ENCODE results near the gene C12orf56. TPM values are rescaled to one million over a fixed set of nuclear protein-coding genes. Genes with fewer than 3 reads are reported as not detected.

Gene C12orf56
- total RNA-seq, 1 experiment from 2014 or later = not detected

DNA sequence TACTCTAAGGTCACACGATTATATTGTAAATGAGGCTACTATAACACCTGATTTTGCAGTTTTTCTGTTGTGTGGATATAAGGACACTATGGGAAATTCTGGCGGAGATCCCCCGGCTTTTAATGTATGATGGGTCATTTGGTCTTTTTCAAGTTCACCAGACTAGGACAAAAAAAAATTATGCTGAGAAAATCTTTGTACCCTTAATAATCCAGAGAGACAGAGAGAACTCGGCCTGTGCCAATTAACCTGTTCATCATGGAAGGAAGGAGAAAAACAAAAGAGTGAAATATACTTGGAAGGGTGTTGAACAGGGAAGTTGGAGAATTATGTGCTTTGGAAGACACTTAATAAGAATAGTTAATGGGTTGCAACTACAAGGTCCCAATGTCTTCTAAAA lies 106.3 kb downstream of the C12orf56 start:
- H3K27me3 Mint-ChIP-seq (ENCODE audit: insufficient read depth, unreplicated experiment) = no peaks in the 10 kb centered on the region
- no TSS peak for BruUV-seq (replicated peaks)
- ChIA-PET POLR2A (no interaction called here), CTCF (interaction anchor here (0.6 to 1.2 kb wide), 2 partner anchors 21 to 51 kb away, joined by 3 read pairs; no protein-coding TSS in a partner anchor)
- no peak overlapping the region for H3K27ac Mint-ChIP-seq (ENCODE audit: low read depth, unreplicated experiment)
- no peaks in the 10 kb centered on the region for H3K36me3 Mint-ChIP-seq (ENCODE audit: insufficient read depth, unreplicated experiment)
- intact Hi-C loops (cut with micrococcal nuclease) = no loop called here
- H3K9me3 Mint-ChIP-seq (ENCODE audit: unreplicated experiment) = no peaks in the 10 kb centered on the region
- no peaks in the 10 kb centered on the region for H3K4me1 Mint-ChIP-seq (ENCODE audit: insufficient read depth, unreplicated experiment)
- no peak overlapping the region for H3K4me3 Mint-ChIP-seq (ENCODE audit: unreplicated experiment)
- DNase-seq (ENCODE audit: unreplicated experiment) = no peak
- no peak for TF ChIP-seq CTCF (IDR thresholded peaks at IDR 0.05; ENCODE audit: unreplicated experiment)

DNA sequence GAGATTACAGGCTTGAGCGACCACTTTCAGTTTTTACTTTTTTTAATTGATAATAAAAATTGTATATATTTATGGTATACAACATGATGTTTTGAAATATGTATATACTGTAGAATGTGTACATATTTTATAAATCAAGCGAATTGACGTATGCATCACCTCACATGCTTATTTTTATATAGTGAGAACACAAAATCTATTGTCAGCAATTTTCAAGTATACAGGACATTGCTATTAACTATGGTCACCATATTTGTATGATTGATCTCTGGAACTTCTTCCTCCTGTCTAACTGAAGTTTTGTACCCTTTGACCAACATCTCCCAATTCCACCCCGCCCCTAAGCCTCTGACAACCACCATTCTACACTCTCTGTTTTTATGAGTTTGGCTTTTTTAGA lies 112.1 kb downstream of the C12orf56 start:
- H3K36me3 Mint-ChIP-seq (ENCODE audit: insufficient read depth, unreplicated experiment) = no peaks in the 10 kb centered on the region
- no peak overlapping the region for H3K4me3 Mint-ChIP-seq (ENCODE audit: unreplicated experiment)
- H3K27ac Mint-ChIP-seq (ENCODE audit: low read depth, unreplicated experiment) = no peak overlapping the region
- intact Hi-C loops (cut with micrococcal nuclease) = no loop called here
- no TSS peak for BruUV-seq (replicated peaks)
- DNase-seq (ENCODE audit: unreplicated experiment) = no peak
- no peak for TF ChIP-seq CTCF (IDR thresholded peaks at IDR 0.05; ENCODE audit: unreplicated experiment)
- ChIA-PET POLR2A (no interaction called here), CTCF (no interaction called here)
- no peaks in the 10 kb centered on the region for H3K4me1 Mint-ChIP-seq (ENCODE audit: insufficient read depth, unreplicated experiment)
- no peaks in the 10 kb centered on the region for H3K27me3 Mint-ChIP-seq (ENCODE audit: insufficient read depth, unreplicated experiment)
- no peaks in the 10 kb centered on the region for H3K9me3 Mint-ChIP-seq (ENCODE audit: unreplicated experiment)

DNA sequence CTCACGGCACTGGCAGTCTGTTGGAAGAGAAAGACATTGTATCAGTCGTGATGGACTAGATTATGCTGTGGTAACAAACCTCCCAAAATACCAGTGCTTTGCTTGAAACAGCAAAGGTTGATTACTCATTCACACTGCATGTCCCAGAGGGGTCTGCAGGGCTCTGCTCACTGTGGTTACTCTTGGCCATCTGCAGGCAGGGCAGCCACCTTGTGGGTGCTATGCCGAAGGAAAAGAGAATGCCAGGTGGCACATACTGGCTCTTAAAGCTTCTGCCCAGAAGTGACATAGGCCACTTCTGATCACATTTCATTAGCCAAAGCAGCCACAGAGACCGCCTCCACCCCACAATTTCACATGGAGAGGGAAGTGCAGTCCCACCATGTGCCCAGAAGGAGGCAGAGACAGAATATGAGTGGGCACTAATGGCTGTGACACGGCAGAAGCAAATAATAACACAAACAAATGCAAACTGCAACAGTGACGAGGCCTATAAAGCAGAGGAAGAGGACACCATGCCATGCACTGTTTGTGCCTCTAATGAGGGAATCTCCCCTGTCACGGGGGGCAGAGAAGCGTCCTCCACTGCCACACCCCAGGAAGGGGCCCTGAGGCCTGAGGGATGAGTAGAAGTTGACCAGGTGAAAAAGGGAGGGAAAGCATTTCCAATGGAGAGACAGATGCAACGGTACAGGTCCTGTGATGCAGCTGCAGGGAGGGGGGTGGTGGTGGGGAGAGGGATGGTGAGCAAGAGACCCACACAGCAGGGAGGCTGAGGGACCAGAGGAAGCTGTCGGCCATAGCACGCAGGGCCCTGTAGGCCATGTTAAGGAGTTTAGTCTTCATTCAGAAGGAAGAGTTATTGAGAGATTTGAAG lies 116.8 kb downstream of the C12orf56 start:
- H3K4me1 Mint-ChIP-seq (ENCODE audit: insufficient read depth, unreplicated experiment) = no peaks in the 10 kb centered on the region
- peak; percentile 47 for DNase-seq (ENCODE audit: unreplicated experiment)
- H3K9me3 Mint-ChIP-seq (ENCODE audit: unreplicated experiment) = no peaks in the 10 kb centered on the region
- H3K4me3 Mint-ChIP-seq (ENCODE audit: unreplicated experiment) = no peak overlapping the region
- TF ChIP-seq CTCF (IDR thresholded peaks at IDR 0.05; ENCODE audit: unreplicated experiment) = peak; percentile 45
- ChIA-PET CTCF (interaction anchor here (0.6 to 1.2 kb wide), 6 partner anchors 12 to 482 kb away, joined by 3 to 4 read pairs (median 3); no protein-coding TSS in a partner anchor), POLR2A (interaction anchor here (0.5 to 1.4 kb wide), 3 partner anchors 8 to 1786 kb away, joined by 3 to 4 read pairs (median 3); partner anchors contain the start of gene XPOT)
- intact Hi-C loops (cut with micrococcal nuclease) = loop anchor here (2.0 to 5.0 kb wide), 2 partner anchors 119 to 424 kb away; no protein-coding TSS in a partner anchor
- no peaks in the 10 kb centered on the region for H3K27me3 Mint-ChIP-seq (ENCODE audit: insufficient read depth, unreplicated experiment)
- H3K36me3 Mint-ChIP-seq (ENCODE audit: insufficient read depth, unreplicated experiment) = no peaks in the 10 kb centered on the region
- no TSS peak for BruUV-seq (replicated peaks)
- H3K27ac Mint-ChIP-seq (ENCODE audit: low read depth, unreplicated experiment) = no peak overlapping the region

DNA sequence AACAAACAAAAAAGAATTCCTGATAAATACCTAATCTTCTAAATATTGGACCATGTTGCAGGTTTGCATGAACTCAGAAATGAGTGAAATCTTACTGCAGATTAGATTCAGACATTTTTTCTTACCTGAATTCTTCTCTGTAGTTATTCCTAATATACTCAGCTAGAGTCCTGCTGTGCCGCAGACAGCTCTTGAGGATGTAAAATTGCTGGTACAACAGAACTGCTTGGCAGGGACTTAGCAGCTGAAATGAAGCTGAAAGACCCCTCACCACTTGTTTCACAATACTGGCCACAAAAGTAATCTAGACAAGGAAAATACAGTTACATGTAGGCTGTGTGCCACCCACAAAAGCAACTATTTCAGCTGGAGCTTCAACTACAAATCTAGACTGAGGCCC lies 120.1 kb downstream of the C12orf56 start:
- no peaks in the 10 kb centered on the region for H3K4me1 Mint-ChIP-seq (ENCODE audit: insufficient read depth, unreplicated experiment)
- TF ChIP-seq CTCF (IDR thresholded peaks at IDR 0.05; ENCODE audit: unreplicated experiment) = no peak
- no peaks in the 10 kb centered on the region for H3K9me3 Mint-ChIP-seq (ENCODE audit: unreplicated experiment)
- H3K27ac Mint-ChIP-seq (ENCODE audit: low read depth, unreplicated experiment) = no peak overlapping the region
- BruUV-seq (replicated peaks) = no TSS peak
- no peaks in the 10 kb centered on the region for H3K36me3 Mint-ChIP-seq (ENCODE audit: insufficient read depth, unreplicated experiment)
- H3K4me3 Mint-ChIP-seq (ENCODE audit: unreplicated experiment) = no peak overlapping the region
- ChIA-PET POLR2A (interaction anchor here (0.6 to 0.7 kb wide), 2 partner anchors 12 to 230 kb away, joined by 3 to 4 read pairs; no protein-coding TSS in a partner anchor), CTCF (interaction anchor here (0.6 to 1.2 kb wide), 5 partner anchors 119 to 437 kb away, joined by 3 to 5 read pairs (median 3); partner anchors contain the start of gene SRGAP1)
- DNase-seq (ENCODE audit: unreplicated experiment) = no peak
- no peaks in the 10 kb centered on the region for H3K27me3 Mint-ChIP-seq (ENCODE audit: insufficient read depth, unreplicated experiment)
- intact Hi-C loops (cut with micrococcal nuclease) = loop anchor here (5.0 kb wide), 1 partner anchor 427 kb away; no protein-coding TSS in a partner anchor

Data from MCF 10A (cell line).